NCI-H1417 (cell line): Measurements from ENCODE around the gene PTPRM.

Experiments
- DNase-seq, 3 experiments: peaks; one replicate each; lab custom pipeline; 2025; lab: John Stamatoyannopoulos, UW

PTPRM gene

DNA sequence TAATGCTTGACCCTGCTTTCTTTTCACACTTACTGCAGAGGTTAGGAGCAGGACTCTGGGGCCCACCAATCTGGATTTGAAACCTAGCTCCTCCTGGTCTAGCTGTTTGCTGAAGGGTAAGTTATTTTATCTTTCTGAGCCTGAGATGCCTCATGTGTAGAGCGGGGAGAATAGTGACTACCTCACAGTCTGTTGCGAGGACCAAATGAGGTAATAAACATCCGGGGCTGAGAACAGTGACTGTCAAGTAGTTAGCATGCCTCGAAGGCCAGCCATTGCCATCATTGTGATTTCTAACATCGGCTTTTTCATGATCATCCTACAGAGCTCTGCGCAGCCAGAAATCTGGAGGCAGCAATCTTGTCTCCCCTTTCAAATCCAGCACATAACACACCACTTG lies 32.9 kb downstream of the PTPRM start:
- no peak for DNase-seq

DNA sequence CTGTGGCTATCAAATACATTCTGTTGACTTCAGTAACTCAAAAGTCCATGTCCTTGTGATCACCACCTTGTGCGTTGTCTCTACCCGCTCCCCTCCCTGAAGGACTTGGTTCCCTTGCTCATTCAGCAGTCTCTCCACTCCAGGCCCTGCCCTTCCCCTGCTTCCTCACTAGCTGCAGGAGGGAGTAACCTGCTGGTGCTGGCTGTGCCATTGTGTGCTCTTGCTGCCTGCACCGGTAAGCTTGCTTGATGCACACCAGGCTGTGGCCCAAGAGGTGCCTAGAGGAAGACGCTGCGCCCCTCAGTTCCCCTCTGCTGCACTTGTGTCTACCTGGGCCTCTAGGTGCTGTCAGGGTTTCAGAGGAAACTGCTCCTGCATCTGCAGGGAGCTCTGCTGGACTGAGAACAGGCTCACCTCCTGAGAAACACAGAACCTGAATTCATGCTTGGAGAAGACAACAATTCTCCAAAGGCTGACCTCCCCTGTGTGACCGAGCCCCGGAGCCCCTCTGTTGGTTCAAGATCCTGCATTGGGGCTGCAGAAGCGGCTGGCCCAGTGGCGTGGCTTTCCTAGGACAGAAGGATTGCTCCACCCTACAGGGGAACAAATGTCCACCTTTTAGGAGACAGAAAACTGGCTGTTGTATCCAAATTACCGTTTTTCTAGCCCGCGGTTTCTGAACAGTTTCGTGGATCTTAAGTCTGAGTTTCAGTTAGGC lies 33.6 kb downstream of the PTPRM start:
- no peak for DNase-seq

DNA sequence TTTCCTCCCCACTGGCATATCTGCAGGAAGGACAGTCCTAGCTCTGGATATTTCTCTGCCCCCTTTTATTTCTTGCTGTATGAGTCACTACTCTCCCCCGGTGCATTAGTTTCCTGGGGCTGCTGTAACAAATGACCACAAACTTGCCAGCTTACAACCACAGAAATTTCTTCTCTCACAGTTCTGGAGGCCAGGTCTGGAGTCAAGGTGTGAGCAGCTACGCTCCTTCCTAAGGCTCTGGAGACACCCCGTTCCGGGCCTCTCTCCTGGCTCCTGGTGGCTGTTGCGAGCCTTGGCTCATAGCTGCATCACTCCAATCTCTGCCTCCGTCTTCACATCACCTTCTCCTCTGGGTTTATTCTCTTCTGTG lies 34.1 kb downstream of the PTPRM start:
- no peak for DNase-seq

DNA sequence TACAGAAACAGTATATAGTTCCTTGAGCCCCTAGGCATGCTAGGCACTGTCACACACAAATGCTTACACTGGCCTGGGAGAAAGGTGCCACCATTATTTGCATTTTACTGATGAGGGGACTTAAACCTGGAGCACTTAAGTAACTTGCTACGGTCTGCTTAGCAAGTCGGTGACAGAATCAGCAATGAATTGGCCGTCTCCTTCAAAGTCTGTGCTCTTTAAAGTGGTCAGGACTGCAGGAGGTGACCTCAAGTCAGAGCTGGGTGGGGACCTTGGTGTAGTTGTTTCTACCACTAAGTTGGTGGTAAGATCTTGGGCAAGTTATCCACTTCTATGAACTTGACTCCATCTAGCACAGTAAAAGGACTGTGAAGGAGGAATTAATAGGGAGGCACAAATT lies 34.8 kb downstream of the PTPRM start:
- DNase-seq = no peak

DNA sequence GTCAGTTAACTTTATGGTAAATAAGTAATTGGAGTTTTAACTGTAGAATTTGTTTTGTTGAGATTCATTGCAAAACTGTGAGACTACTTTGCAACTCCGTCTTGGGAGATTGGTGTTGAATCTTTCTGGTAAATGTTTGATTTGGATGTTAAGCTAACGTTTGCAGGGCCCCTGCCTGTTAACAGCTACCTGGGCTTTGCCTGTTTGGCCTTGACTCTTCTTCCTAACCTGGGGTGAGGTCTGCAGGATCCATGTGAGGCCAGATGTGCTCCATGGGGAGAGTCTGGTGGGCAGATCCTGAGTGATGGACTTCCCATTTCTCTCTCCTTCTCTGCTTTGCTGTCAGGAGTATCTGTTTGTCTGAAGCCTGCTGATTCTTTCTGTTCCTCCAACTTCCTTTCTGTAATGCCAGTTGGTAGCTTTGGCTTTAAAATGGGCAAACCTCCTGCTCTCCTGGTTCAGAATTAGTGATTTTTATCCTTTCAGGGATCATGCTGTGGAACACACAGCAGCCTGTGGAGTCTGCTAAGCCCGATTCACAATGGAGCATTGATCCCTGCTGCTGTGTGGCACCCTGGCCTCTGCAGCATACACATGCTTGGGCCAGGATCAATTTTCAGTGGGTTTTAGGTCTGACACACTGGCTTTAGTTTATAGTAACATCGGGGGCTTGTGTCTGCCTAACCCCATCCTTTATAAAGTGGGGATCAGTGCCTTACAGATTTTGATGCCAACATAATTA lies 36.3 kb downstream of the PTPRM start:
- DNase-seq = no peak

DNA sequence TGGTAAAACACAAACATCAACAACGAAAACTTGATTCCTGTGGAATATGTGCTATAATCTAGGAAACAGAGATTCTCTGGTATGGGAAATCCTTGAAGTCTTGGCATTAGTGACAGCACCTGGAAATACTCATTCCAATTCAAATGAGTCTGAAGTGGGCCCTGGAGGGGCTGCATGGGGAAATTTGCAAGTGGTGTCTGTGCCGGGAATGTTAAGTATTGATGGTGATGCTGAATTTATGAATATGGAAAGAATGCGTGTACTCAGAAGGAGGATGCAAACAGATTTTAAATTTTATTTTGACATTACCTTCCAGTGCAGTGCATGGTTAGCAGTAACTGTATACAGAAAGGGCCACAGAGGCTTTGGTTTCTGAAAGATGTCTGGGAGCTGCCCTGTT lies 37.2 kb downstream of the PTPRM start:
- no peak for DNase-seq

DNA sequence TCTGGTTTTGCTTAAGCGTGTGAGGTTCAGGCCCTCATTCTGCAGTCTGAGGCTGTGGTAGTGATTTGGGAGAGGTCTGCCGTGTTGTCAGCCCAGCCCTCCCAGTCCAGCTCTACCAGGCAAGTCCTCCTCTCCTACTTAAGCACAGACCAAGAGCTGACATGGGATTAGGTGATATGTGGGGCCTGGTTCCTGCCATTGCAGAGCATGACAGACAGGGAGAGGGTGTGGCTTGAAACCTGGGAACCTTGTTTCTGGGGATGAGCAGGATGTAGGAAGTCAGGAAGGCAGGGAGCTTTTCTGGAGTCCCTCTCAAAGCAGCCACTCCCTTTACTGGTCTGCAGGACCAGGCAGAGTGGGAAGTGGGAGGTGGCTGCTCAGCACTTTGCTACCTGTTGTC lies 38.6 kb downstream of the PTPRM start:
- DNase-seq = no peak

DNA sequence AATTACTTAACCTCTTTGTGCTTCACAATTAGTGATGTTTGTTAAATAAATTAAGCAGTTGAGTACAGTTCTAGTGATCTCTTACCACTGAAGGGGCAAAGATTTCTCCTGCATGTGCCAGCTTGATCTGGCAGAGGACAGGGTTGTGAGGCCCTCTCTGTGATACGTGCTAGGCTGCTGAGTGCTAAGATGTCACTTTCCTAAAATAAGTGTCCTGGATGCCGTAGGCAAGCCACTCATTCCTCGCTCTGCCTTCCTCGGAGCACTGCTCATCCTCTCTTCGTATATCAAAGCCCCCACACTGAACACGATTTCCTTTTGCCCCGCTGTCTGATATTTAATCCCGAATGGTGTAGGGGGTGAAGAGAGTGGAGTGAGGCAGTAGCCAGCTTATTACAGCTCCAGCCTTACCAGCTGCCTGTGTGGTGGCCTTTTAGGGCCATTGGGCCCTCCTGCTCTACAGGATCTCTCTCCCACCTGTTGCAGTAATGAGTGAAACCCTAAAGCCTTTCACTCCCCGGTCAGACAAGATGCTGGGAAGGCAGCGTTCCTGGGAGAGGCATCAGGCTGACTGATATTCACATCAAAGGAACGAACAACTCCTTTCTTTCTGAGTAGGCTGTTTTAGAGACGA lies 40.5 kb downstream of the PTPRM start:
- no peak for DNase-seq

DNA sequence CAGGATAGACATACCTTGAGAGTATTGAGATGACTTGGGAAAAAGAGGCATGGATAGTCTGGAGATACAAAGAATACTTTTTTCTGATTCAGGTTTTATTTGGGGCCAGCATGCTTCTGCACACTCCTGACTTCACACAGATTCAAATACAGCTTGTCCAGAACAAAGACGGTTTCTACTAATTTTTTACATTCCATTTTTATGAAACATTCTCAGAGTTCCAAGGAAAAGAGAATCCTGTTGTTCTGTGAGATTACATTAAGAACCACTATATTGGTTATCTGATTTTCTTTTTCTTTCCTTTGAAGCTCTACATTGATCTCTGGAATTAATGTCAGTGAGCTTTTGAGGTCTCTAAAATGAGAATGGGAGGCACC lies 41.0 kb downstream of the PTPRM start:
- no peak for DNase-seq

DNA sequence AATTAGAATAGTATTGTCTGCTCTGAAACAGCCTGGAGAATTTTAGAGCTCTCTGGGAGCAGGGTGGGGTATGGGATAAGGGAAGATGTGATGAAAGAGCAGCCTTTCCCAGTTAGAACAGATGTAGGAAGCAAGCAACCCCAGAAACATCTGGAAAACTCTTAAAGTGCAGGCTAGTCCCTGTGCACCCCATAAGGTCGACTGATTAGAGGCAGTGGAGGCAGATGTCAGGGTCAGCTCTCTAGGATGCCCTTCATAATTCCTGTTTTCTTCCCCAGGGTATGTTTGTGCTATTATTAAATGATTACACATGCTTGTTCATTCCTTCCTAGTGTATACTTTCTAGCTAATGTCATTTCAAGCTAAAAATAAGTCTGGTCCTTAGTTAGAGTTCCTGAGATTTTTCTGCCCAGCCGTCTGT lies 41.7 kb downstream of the PTPRM start:
- no peak for DNase-seq

DNA sequence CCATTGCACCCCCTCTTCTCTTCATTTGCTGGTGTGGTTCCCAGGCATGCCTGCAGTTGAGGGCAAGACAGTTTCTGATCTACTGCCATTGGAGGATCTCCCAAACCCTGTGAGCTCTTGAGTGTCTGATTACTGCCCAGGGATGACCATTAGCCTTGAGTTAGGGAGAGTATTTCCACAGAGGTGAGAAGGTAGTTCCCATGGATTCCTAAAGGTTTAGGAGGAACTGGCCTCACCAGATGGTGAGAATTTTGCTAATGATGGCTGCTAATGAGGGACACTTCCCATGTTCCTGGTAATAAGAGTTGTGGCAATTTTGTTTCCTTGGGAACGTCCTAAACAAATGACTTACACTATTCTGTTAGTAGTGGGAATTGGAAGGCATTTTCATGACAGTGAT lies 42.5 kb downstream of the PTPRM start:
- DNase-seq = peak in 1 of 3 experiments; percentile 67

DNA sequence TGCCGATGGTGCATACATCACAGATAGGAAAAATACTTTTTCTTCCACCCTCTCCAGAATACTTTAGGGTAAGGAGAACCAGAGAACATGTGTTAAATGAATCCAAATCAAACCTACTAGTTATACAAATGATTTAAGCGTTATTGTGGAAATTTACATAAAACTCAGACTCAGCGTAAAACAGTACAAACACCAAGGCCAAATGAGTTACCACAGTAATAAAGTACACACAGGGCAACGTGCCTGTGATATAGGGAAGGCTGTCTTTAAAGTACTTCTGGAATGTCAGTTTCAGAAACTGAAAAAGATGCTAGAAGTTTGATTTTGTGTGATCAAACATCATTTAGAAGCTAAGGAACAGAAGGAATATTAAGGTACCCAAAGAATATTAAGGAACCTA lies 46.9 kb downstream of the PTPRM start:
- DNase-seq = no peak

DNA sequence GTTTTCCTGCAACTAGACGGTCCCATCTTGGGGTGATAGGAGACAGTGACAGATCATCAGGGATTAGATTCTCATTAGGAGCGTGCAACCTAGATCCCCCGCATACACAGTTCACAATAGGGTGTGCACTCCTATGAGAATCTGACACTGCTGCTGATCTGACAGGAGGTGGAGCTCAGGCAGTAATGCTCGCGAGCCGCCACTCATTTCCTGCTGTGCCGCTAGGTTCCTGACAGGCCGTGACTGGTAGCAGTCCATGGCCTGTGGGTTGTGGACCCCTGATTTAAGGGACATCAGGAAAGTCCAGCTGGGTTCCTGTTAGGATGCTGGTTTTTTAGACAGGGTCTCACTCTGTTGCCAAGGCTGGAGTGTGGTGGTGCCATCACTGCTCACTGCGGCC lies 48.7 kb downstream of the PTPRM start:
- DNase-seq = no peak

DNA sequence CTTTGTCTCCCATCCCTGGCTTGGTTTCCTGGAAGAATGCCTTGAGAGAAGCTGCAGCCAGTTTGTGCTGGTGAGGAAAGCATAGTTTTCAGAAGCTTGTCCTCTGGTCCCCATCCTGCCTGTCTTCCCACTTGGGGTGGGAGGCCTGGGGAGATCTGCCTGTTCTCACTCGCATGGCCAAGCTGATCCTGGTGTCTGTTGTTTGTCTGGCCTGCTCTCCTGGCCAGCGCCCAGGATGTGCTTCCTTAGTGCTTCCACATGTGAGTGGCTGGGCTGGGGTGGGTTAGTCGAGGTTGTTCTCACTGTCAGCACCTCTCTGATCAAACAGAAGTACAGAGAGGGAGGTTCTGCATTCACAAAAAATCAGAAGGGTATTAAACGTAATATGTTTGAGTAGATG lies 49.5 kb downstream of the PTPRM start:
- no peak for DNase-seq

DNA sequence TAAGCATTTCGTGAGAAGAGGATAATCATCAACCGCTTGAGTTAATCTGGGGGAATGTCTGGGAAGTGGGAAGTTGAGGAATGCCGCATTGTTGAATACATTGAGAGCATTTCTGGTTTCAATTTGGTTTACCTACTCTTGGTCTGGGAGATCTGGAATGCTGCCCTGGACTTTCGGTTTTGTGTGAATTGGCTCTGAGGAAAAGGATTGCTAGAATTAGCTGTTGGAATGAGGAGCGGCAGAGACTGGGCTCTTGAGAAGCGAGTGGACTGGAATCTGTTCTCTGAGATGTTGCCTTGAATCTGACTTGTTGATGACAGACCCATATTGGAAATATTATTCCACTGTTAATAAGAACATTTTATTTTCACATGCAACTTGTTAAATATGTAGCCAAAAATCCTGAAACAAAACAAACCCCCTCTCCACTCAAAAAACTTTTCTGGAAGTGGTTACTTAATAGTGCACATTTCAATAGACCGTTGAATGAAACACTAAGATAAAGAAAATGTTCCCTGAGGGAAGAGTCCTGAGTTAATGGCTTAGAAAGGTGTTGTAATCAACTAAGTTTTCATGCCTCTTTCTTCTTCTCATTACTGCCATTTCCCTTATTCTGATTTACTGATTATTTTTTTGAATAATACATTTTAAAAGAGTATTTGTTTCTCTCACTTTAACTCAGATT lies 50.8 kb downstream of the PTPRM start:
- DNase-seq = no peak

DNA sequence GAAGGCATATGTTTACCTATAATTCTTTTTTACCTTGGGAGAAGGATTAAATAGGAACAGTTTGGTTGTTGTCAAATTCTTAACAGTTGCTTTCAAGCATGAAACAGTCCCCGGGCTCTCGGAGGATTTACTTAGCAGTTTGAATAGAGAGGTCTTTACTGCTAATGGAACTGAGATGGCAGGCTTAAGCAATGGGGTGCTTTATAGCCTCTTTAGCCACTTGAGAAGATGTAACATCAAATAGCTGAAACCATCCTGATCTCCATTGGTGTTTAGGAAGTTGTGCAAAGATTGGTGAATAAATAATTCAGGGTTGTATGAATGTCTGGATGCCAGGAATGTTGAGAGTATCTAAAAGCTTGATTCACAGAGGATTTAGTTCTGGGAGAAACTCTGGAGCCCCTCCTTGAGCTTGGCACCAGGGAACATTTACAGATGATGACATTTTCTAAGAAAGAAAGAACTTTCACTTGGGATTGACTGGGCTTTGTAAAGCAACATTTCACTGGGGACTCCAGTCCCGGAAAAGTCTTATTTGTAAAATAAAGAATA lies 51.9 kb downstream of the PTPRM start:
- peak in 2 of 3 experiments; percentile 46 to 94 for DNase-seq

DNA sequence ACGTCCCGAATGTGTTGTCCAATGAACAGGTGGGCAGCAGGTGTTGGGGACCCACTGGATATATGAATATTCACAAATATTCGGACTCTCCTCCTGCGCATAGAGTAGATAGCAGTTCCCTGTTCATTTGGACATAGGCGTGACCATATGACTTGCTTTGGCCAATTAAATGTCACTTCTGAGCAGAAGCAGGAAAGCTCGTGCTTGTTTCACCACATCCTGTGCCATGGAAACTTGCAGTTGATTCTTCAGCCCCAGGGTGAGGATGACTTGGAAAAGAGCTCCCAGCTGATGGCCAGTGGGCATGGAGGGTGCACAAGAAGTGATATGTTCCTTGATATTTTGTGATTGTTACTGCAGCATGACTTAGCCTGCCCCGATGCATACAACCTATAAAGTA lies 52.6 kb downstream of the PTPRM start:
- no peak for DNase-seq

DNA sequence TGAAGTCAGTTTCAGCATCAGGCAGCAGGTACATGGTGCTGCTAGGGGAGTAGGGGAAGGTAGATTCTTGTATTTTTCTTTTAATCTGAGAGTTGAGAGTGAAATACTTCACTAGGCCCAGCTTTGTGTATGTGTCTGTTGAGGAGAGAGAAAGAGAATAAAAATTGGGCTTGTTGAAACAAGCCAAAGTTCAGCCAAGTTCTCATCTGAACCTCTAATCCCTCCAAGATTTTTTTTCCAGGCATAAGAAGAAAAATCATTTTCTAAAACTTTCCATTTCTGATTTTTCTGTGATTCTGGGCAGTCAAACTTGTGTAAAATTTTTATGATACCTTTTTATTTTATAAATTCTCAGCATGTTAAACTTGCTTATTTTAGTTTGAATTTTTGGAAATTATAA lies 55.6 kb downstream of the PTPRM start:
- no peak for DNase-seq

DNA sequence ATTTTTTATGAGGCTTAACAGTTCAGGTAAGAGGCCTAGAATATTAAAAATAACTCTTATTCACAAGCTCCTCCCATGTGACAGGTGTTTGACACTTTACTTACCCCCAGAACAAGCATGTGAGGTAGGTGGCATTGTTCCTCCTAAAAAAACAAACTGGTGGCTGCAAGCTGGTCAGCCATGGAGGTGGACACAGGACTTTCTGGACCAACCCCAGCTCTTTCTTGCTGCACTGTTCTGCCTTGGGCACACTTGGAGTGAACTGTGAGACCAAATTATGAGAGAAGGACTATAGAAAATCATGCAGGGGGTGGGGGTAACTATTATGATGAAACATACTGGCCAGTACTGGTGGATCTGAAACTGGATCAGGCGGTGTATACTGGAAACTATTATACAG lies 56.6 kb downstream of the PTPRM start:
- peak in 1 of 3 experiments; percentile 6 for DNase-seq

DNA sequence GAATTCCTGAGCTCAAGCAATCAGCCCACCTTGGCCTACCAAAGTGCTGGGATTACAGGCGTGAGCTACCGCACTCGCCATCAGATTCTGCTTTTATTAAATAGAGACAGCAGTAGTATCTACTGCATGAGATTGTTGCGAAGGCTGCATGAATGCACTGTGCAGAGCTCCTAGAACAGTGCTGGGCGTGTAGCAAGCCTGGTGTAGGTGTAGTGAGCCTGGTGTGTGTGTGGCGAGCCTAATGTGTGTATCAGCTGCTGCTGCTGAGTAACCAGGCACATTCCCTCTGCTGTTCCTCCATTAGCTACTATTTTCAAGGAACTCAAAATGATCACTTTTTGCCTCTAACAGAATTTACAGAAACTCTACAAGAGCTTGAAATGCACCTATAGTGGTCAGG lies 57.6 kb downstream of the PTPRM start:
- no peak for DNase-seq

DNA sequence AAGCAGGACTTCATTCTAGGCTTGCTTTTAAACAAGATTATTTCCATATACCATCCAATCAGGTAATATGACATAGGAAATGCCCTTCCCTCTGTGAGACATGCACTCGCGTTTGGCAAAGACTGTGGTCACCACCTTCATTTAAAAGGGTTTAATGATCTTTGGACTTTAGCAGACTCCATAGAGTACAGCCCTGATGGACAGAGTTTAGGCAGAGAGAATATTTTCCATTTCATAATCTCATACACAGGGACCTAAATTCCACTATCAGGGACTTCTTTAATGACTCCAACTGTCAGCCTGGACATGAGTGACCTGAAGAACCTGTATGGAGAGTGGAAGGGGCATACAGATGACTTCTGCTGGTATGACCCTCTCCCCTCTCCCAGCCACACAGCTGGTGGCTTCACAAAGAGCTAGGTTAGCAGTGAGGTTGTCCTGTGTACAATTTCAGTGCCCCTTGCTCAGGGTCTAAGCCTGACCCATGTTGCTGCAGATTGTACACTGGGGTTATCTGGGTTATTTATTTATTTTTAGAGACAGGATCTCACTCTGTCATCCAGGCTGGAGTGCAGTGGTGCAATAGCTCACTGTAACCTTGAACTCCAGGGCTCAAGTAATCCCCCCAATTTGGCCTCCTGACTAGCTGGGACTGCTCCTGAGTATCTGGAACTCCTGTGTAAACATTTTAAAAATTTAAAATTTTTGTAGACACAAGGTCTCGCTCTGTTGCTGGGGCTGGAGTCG lies 59.2 kb downstream of the PTPRM start:
- DNase-seq = no peak

DNA sequence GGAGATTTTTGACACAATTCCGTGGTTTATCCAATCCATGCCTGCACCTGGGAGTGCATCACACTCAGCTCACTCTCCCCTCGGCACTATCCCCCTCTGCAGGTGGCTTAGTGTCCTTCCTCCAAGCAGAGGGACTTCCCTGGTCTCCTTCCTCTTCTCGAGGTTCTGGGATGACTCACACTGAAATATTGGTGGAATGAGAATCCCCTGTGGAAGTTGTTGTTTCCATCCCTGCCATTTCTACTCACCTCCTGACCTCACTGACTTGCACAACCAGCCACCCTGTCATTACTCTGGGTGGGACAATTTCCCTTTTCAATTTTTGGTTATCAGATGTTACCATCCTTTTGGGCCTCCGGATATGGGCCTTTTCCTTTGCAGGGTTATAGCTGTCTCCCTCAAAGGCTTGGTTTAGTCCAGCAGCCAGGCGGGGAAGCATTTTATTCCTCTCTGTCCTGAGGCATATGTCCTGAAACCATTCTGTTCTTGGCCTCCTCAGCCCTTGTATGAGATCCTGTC lies 59.9 kb downstream of the PTPRM start:
- DNase-seq = no peak
